Prostate gland (tissue), 2 donors: ENCODE measurements around the gene ANGPTL1.

Experiments
- POLR2A ChIP-seq: fragments of 450-650 bp; IDR thresholded peaks from one replicate; pipeline ENCODE4 v1.6.1; 2016; ENCODE audit warnings: antibody characterized with exemption, mild to moderate bottlenecking
- POLR2AphosphoS5 ChIP-seq: sonication (generic); formaldehyde crosslinking; IDR thresholded peaks from one replicate; pipeline ENCODE4 v1.6.1; 2017; ENCODE audit warnings: antibody characterized with exemption
- TF ChIP-seq, protein P1 (sequence below), 4 experiments: fragments of 200-600 bp in 2 of 4; fragments of 450-650 bp in 2 of 4; sonication (generic) in 2 of 4; IDR thresholded peaks; 1 replicate in 3 of 4; 2 replicates in 1 of 4; pipeline ENCODE4 v1.5.1; 2016 to 2019; ENCODE audit warnings: antibody characterized with exemption in 4 of 4, mild to moderate bottlenecking in 2 of 4, moderate library complexity in 2 of 4

DNA sequence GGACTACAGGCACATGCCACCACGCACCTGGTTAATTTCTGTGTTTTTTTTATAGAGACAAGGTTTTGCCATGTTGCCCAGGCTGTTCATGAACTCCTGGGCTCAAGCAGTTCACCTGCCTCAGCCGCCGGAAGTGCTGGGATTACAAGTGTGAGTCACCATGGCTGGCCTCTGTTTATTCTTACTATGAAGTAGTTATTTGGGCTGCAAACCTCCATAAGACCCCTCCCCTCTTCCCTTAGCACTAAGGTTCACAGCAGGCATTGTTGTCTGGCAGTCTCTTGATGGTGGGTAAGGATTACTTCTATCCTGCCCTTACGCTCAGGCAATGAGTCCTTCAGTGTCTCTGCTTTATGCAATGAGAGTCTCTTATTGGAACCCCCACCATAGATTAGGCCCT lies 51.8 kb downstream of the ANGPTL1 start:
- TF ChIP-seq, protein P1, sequence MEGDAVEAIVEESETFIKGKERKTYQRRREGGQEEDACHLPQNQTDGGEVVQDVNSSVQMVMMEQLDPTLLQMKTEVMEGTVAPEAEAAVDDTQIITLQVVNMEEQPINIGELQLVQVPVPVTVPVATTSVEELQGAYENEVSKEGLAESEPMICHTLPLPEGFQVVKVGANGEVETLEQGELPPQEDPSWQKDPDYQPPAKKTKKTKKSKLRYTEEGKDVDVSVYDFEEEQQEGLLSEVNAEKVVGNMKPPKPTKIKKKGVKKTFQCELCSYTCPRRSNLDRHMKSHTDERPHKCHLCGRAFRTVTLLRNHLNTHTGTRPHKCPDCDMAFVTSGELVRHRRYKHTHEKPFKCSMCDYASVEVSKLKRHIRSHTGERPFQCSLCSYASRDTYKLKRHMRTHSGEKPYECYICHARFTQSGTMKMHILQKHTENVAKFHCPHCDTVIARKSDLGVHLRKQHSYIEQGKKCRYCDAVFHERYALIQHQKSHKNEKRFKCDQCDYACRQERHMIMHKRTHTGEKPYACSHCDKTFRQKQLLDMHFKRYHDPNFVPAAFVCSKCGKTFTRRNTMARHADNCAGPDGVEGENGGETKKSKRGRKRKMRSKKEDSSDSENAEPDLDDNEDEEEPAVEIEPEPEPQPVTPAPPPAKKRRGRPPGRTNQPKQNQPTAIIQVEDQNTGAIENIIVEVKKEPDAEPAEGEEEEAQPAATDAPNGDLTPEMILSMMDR (IDR thresholded peaks at IDR 0.05): no peak
- TF ChIP-seq POLR2A (no peak), POLR2AphosphoS5 (no peak)
